Measurements from ENCODE around the gene NCAM2. TPM values are rescaled to one million over a fixed set of nuclear protein-coding genes. Genes with fewer than 3 reads are reported as not detected.

The NCAM2 gene
- polyA plus RNA-seq, 4 donors: 0.65 to 1.7 TPM; not detected in 2

GRCh38 chr21:21063828-21064227 is 65.6 kb downstream of the NCAM2 start:
- no peak for FAIRE-seq

GRCh38 chr21:21064353-21064752 is 66.1 kb downstream of the NCAM2 start:
- H3K36me3 ChIP-seq (ENCODE audit: control insufficient read depth in 3 of 3, insufficient read depth in 2 of 3, low read depth in 1 of 3, low read length in 3 of 3): no peaks in the 10 kb centered on the region
- no peaks in the 10 kb centered on the region for H3K27me3 ChIP-seq (ENCODE audit: control insufficient read depth in 3 of 3, insufficient read depth in 3 of 3, low read length in 3 of 3)
- no peak overlapping the region for H3K27ac ChIP-seq (ENCODE audit: low read depth in 1 of 3, low read length in 2 of 3)
- FAIRE-seq (no peak), DNase-seq (no peak)
- WGBS, 3 donors: 74 to 81% (median 75%) methylated on average over 1 of the region's 1 CpG
- H3K9me3 ChIP-seq (ENCODE audit: control insufficient read depth in 2 of 2, insufficient read depth in 1 of 2, low read depth in 1 of 2, low read length in 1 of 2): no peaks in the 10 kb centered on the region
- H3K4me1 ChIP-seq (ENCODE audit: control insufficient read depth in 3 of 3, insufficient read depth in 2 of 3, low read depth in 1 of 3, low read length in 2 of 3): no peaks in the 10 kb centered on the region
- H3K4me3 ChIP-seq (ENCODE audit: low read depth in 1 of 3, low read length in 3 of 3): no peak overlapping the region

More at GRCh38 chr21:21063828-21064227, 65.6 kb downstream of the NCAM2 start:
- DNase-seq: no peak
- Histone ChIP-seq H3K9me3 (ENCODE audit: control insufficient read depth in 2 of 2, insufficient read depth in 1 of 2, low read depth in 1 of 2, low read length in 1 of 2) (no peaks in the 10 kb centered on the region), H3K36me3 (ENCODE audit: control insufficient read depth in 3 of 3, insufficient read depth in 2 of 3, low read depth in 1 of 3, low read length in 3 of 3) (no peaks in the 10 kb centered on the region), H3K27me3 (ENCODE audit: control insufficient read depth in 3 of 3, insufficient read depth in 3 of 3, low read length in 3 of 3) (no peaks in the 10 kb centered on the region), H3K27ac (ENCODE audit: low read depth in 1 of 3, low read length in 2 of 3) (no peak overlapping the region), H3K4me1 (ENCODE audit: control insufficient read depth in 3 of 3, insufficient read depth in 2 of 3, low read depth in 1 of 3, low read length in 2 of 3) (no peaks in the 10 kb centered on the region), H3K4me3 (ENCODE audit: low read depth in 1 of 3, low read length in 3 of 3) (no peak overlapping the region)
- WGBS, 3 donors: 7 to 44% (median 18%) methylated on average over 1 of the region's 1 CpG

DNA sequence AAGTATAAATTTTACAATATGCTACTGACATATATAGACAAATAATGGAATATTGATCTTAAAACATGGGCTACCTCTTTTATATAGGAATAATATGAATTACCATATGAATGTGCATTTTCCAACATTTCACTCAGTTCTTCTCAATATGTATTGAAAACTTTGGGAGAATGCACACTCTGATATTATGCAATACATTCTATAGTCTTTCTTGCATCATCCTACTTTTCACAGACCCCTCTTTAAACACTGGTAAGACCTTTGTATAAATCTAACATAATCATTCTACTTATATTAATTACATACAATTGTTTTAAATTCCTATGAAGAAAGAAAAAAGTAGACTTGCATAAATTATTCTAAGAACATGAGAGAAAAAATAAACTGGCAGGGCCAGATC is 69.2 kb downstream of the NCAM2 start:
- H3K4me3 ChIP-seq (ENCODE audit: low read depth in 1 of 3, low read length in 3 of 3): no peak overlapping the region
- FAIRE-seq: peak; percentile 26

DNA sequence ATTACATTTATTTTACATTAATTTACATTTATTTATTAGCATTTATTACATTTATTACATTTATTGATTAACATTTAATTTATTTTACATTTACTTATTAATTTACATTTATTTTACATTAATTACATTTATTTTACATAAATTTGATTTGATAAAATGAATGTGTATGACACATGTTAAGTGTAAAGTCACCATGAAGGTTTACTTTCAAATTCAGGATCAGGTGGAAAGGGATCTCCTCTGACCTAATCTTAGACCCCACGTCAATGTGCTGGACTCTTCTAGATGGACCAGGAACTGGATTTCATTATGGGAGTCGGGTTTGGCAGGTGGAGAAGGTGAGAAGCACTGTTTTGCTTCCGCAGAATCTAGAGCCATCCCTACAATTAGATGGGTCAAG is 76.1 kb downstream of the NCAM2 start:
- Histone ChIP-seq H3K4me3 (ENCODE audit: low read depth in 1 of 3, low read length in 3 of 3) (no peak overlapping the region), H3K27ac (ENCODE audit: low read depth in 1 of 3, low read length in 2 of 3) (no peak overlapping the region), H3K36me3 (ENCODE audit: control insufficient read depth in 3 of 3, insufficient read depth in 2 of 3, low read depth in 1 of 3, low read length in 3 of 3) (no peaks in the 10 kb centered on the region), H3K27me3 (ENCODE audit: control insufficient read depth in 3 of 3, insufficient read depth in 3 of 3, low read length in 3 of 3) (no peaks in the 10 kb centered on the region), H3K4me1 (ENCODE audit: control insufficient read depth in 3 of 3, insufficient read depth in 2 of 3, low read depth in 1 of 3, low read length in 2 of 3) (no peaks in the 10 kb centered on the region), H3K9me3 (ENCODE audit: control insufficient read depth in 2 of 2, insufficient read depth in 1 of 2, low read depth in 1 of 2, low read length in 1 of 2) (peaks cover 0 to 1% of the 10 kb centered on the region in 2 donors)
- FAIRE-seq: no peak
- no peak for DNase-seq
- WGBS, 3 donors: 56 to 75% (median 70%) methylated on average over 3 of the region's 3 CpGs

More for the DNA sequence above, 69.2 kb downstream of the NCAM2 start:
- Histone ChIP-seq H3K4me1 (ENCODE audit: control insufficient read depth in 3 of 3, insufficient read depth in 2 of 3, low read depth in 1 of 3, low read length in 2 of 3) (no peaks in the 10 kb centered on the region), H3K9me3 (ENCODE audit: control insufficient read depth in 2 of 2, insufficient read depth in 1 of 2, low read depth in 1 of 2, low read length in 1 of 2) (no peaks in the 10 kb centered on the region), H3K27ac (ENCODE audit: low read depth in 1 of 3, low read length in 2 of 3) (no peak overlapping the region), H3K27me3 (ENCODE audit: control insufficient read depth in 3 of 3, insufficient read depth in 3 of 3, low read length in 3 of 3) (no peaks in the 10 kb centered on the region), H3K36me3 (ENCODE audit: control insufficient read depth in 3 of 3, insufficient read depth in 2 of 3, low read depth in 1 of 3, low read length in 3 of 3) (no peaks in the 10 kb centered on the region)
- DNase-seq: no peak

DNA sequence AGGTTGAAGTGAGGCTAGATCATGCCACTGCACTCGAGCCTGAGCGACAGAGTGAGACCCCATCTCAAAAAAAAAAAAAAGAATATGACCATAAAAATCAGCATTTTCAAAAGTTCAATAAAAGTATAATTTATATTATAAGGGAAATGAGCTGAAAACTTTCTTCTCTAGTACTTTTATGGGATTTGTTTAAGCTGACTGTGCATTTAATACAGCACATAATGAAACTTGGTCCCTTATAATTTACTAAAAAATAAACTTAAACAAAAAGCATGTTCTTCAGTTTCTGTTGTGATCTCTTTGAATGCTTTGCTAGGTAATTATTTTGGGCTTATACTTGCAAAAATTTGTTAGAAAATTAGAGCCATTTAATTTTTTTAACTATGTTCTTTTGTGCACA is 77.8 kb downstream of the NCAM2 start:
- no peaks in the 10 kb centered on the region for H3K27me3 ChIP-seq (ENCODE audit: control insufficient read depth in 3 of 3, insufficient read depth in 3 of 3, low read length in 3 of 3)
- DNase-seq (no peak), FAIRE-seq (no peak)
- H3K36me3 ChIP-seq (ENCODE audit: control insufficient read depth in 3 of 3, insufficient read depth in 2 of 3, low read depth in 1 of 3, low read length in 3 of 3): no peaks in the 10 kb centered on the region
- peaks cover 0 to 1% of the 10 kb centered on the region in 2 donors for H3K9me3 ChIP-seq (ENCODE audit: control insufficient read depth in 2 of 2, insufficient read depth in 1 of 2, low read depth in 1 of 2, low read length in 1 of 2)
- H3K27ac ChIP-seq (ENCODE audit: low read depth in 1 of 3, low read length in 2 of 3): no peak overlapping the region
- WGBS, 3 donors: 82 to 86% (median 82%) methylated on average over 2 of the region's 2 CpGs
- H3K4me3 ChIP-seq (ENCODE audit: low read depth in 1 of 3, low read length in 3 of 3): no peak overlapping the region
- no peaks in the 10 kb centered on the region for H3K4me1 ChIP-seq (ENCODE audit: control insufficient read depth in 3 of 3, insufficient read depth in 2 of 3, low read depth in 1 of 3, low read length in 2 of 3)

- DNase-seq: no peak
- H3K9me3 ChIP-seq (ENCODE audit: control insufficient read depth in 2 of 2, insufficient read depth in 1 of 2, low read depth in 1 of 2, low read length in 1 of 2): peaks cover 0 to 1% of the 10 kb centered on the region in 2 donors
- H3K27me3 ChIP-seq (ENCODE audit: control insufficient read depth in 3 of 3, insufficient read depth in 3 of 3, low read length in 3 of 3): no peaks in the 10 kb centered on the region
- H3K4me3 ChIP-seq (ENCODE audit: low read depth in 1 of 3, low read length in 3 of 3): no peak overlapping the region
- no peaks in the 10 kb centered on the region for H3K36me3 ChIP-seq (ENCODE audit: control insufficient read depth in 3 of 3, insufficient read depth in 2 of 3, low read depth in 1 of 3, low read length in 3 of 3)
- no peak for FAIRE-seq
- H3K4me1 ChIP-seq (ENCODE audit: control insufficient read depth in 3 of 3, insufficient read depth in 2 of 3, low read depth in 1 of 3, low read length in 2 of 3): no peaks in the 10 kb centered on the region
- 69 to 76% (median 74%) methylated on average over 4 of the region's 4 CpGs for WGBS, 3 donors
- no peak overlapping the region for H3K27ac ChIP-seq (ENCODE audit: low read depth in 1 of 3, low read length in 2 of 3)
Measured at GRCh38 chr21:21076491-21076890, 78.3 kb downstream of the NCAM2 start.

GRCh38 chr21:21079646-21080045 is 81.4 kb downstream of the NCAM2 start:
- no peaks in the 10 kb centered on the region for H3K27me3 ChIP-seq (ENCODE audit: control insufficient read depth in 3 of 3, insufficient read depth in 3 of 3, low read length in 3 of 3)
- DNase-seq (no peak), FAIRE-seq (no peak)
- no peak overlapping the region for H3K27ac ChIP-seq (ENCODE audit: low read depth in 1 of 3, low read length in 2 of 3)
- peaks cover 0 to 1% of the 10 kb centered on the region in 2 donors for H3K9me3 ChIP-seq (ENCODE audit: control insufficient read depth in 2 of 2, insufficient read depth in 1 of 2, low read depth in 1 of 2, low read length in 1 of 2)
- no peaks in the 10 kb centered on the region for H3K36me3 ChIP-seq (ENCODE audit: control insufficient read depth in 3 of 3, insufficient read depth in 2 of 3, low read depth in 1 of 3, low read length in 3 of 3)
- H3K4me3 ChIP-seq (ENCODE audit: low read depth in 1 of 3, low read length in 3 of 3): no peak overlapping the region
- no peaks in the 10 kb centered on the region for H3K4me1 ChIP-seq (ENCODE audit: control insufficient read depth in 3 of 3, insufficient read depth in 2 of 3, low read depth in 1 of 3, low read length in 2 of 3)

GRCh38 chr21:21084179-21084578 is 86.0 kb downstream of the NCAM2 start:
- Histone ChIP-seq H3K27me3 (ENCODE audit: control insufficient read depth in 3 of 3, insufficient read depth in 3 of 3, low read length in 3 of 3) (no peaks in the 10 kb centered on the region), H3K9me3 (ENCODE audit: control insufficient read depth in 2 of 2, insufficient read depth in 1 of 2, low read depth in 1 of 2, low read length in 1 of 2) (no peaks in the 10 kb centered on the region), H3K36me3 (ENCODE audit: control insufficient read depth in 3 of 3, insufficient read depth in 2 of 3, low read depth in 1 of 3, low read length in 3 of 3) (no peaks in the 10 kb centered on the region), H3K27ac (ENCODE audit: low read depth in 1 of 3, low read length in 2 of 3) (no peak overlapping the region), H3K4me3 (ENCODE audit: low read depth in 1 of 3, low read length in 3 of 3) (no peak overlapping the region), H3K4me1 (ENCODE audit: control insufficient read depth in 3 of 3, insufficient read depth in 2 of 3, low read depth in 1 of 3, low read length in 2 of 3) (no peaks in the 10 kb centered on the region)
- WGBS, 3 donors: 13 to 39% (median 33%) methylated on average over 1 of the region's 1 CpG
- FAIRE-seq (no peak), DNase-seq (no peak)

DNA sequence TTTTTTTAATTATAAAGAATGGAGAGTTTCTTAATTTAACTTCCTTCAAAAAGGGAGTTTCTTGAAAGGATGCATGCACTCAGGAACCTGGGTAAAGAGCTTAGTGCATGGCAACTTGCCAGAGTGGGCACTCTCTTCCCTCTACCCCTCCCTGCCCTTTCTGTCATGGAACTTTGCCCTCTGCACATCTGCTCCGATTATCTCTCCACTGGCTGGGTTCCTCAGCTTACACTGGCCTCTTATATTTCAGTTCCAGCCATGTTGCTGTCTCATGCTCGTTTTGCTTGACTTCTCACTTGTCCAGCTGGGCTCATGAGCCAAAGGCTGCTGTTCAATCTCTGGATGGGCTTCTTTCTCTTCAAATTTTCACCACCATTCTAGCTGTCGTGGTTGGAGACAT is 87.0 kb downstream of the NCAM2 start:
- no peak overlapping the region for H3K4me3 ChIP-seq (ENCODE audit: low read depth in 1 of 3, low read length in 3 of 3)
- H3K27ac ChIP-seq (ENCODE audit: low read depth in 1 of 3, low read length in 2 of 3): no peak overlapping the region
- 44 to 70% (median 52%) methylated on average over 3 of the region's 3 CpGs for WGBS, 3 donors
- H3K4me1 ChIP-seq (ENCODE audit: control insufficient read depth in 3 of 3, insufficient read depth in 2 of 3, low read depth in 1 of 3, low read length in 2 of 3): no peaks in the 10 kb centered on the region
- no peaks in the 10 kb centered on the region for H3K27me3 ChIP-seq (ENCODE audit: control insufficient read depth in 3 of 3, insufficient read depth in 3 of 3, low read length in 3 of 3)
- peaks cover 0 to 1% of the 10 kb centered on the region in 2 donors for H3K9me3 ChIP-seq (ENCODE audit: control insufficient read depth in 2 of 2, insufficient read depth in 1 of 2, low read depth in 1 of 2, low read length in 1 of 2)
- no peak for DNase-seq
- FAIRE-seq: no peak
- no peaks in the 10 kb centered on the region for H3K36me3 ChIP-seq (ENCODE audit: control insufficient read depth in 3 of 3, insufficient read depth in 2 of 3, low read depth in 1 of 3, low read length in 3 of 3)

Measured in small intestine (tissue), 7 donors.